Measurements from ENCODE around the gene CD180.

The CD180 gene

DNA sequence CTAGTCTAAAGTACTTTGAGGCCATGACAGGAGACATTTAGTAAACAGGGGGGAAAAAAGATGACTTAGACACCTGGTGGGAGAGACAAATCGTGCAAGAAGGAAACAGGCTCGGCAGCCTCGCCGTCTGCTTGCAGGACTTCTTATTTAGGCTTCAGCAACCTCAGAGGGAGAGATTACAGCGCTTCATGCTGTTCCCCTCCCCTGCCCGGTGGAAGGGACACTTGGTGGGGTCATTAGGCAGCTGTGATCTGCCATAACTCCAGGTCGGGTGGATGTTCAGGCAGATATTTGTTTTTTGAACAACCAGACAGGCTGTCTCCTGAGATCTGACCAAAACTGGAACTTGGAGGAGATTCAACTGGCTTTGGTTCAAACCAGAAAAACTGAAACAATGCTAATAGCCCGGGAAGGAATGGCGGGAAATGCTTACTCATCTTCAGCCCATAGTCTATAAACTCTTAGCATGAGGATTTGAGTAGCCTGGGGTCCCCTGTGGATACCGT is 38.1 kb upstream of the CD180 start:
- Histone ChIP-seq H3K79me2 (ENCODE audit: control insufficient read depth, insufficient read depth, low read length, unreplicated experiment) (no peaks in the 10 kb centered on the region), H3K27me3 (ENCODE audit: insufficient read depth, low read length) (no peaks in the 10 kb centered on the region), H3K36me3 (ENCODE audit: insufficient read depth, low read length) (no peaks in the 10 kb centered on the region), H2AFZ (ENCODE audit: low read length, unreplicated experiment) (peak overlapping the region; percentile 53), H3K4me3 (ENCODE audit: low read depth, low read length) (peak overlapping the region; percentile 2; the same call in 1 of the 2 replicates), H3K4me1 (ENCODE audit: control insufficient read depth, insufficient read depth, low read length, unreplicated experiment) (peaks cover 24% of the 10 kb centered on the region), H3K27ac (ENCODE audit: low read depth, low read length) (peak overlapping the region; percentile 33)

DNA sequence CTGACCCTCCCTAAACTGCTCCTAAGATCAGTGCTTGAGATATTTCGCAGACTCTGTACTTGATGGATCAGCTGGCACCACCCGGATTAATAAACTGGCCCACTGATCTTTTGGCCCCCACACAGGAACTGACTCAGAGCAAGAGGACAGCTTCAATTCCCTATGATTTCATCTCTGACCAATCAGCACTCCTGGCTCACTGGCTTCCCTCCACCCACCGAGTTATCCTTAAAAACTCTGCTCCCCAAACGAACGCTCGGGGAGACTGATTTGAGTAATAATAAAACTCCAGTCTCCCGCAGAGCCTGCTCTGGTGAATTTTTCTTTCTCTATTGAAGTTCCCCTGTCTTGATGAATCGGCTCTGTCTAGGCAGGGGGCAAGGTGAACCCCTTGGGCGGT is 36.5 kb upstream of the CD180 start:
- peaks cover 24% of the 10 kb centered on the region for H3K4me1 ChIP-seq (ENCODE audit: control insufficient read depth, insufficient read depth, low read length, unreplicated experiment)
- no peak overlapping the region for H3K27ac ChIP-seq (ENCODE audit: low read depth, low read length)
- H3K27me3 ChIP-seq (ENCODE audit: insufficient read depth, low read length), result no peaks in the 10 kb centered on the region
- H3K4me3 ChIP-seq (ENCODE audit: low read depth, low read length), result no peak overlapping the region
- H2AFZ ChIP-seq (ENCODE audit: low read length, unreplicated experiment), result no peak overlapping the region
- no peaks in the 10 kb centered on the region for H3K36me3 ChIP-seq (ENCODE audit: insufficient read depth, low read length)
- H3K79me2 ChIP-seq (ENCODE audit: control insufficient read depth, insufficient read depth, low read length, unreplicated experiment), result no peaks in the 10 kb centered on the region

DNA sequence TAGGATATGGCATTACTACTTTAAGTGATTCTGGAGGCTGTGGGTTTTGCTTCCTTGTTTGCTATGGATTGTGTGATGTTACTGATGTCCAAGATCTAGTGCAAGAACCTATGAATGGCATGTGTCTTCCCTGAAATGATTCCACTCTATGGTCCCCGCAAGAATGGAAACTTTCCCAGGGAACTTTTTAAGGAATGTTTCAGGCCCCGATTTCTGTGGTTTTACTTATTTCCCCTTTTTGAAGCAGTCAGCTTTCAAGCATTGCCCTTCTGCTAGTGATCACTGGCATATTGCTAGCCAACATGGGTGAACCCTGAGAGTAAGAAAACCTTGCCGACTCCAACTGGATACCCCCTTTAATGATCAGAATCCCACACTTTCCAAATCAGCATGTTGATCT is 26.6 kb upstream of the CD180 start:
- no peak overlapping the region for H2AFZ ChIP-seq (ENCODE audit: low read length, unreplicated experiment)
- no peaks in the 10 kb centered on the region for H3K79me2 ChIP-seq (ENCODE audit: control insufficient read depth, insufficient read depth, low read length, unreplicated experiment)
- no peak overlapping the region for H3K4me3 ChIP-seq (ENCODE audit: low read depth, low read length)
- no peaks in the 10 kb centered on the region for H3K36me3 ChIP-seq (ENCODE audit: insufficient read depth, low read length)
- no peaks in the 10 kb centered on the region for H3K4me1 ChIP-seq (ENCODE audit: control insufficient read depth, insufficient read depth, low read length, unreplicated experiment)
- H3K27me3 ChIP-seq (ENCODE audit: insufficient read depth, low read length), result no peaks in the 10 kb centered on the region
- H3K27ac ChIP-seq (ENCODE audit: low read depth, low read length), result no peak overlapping the region

DNA sequence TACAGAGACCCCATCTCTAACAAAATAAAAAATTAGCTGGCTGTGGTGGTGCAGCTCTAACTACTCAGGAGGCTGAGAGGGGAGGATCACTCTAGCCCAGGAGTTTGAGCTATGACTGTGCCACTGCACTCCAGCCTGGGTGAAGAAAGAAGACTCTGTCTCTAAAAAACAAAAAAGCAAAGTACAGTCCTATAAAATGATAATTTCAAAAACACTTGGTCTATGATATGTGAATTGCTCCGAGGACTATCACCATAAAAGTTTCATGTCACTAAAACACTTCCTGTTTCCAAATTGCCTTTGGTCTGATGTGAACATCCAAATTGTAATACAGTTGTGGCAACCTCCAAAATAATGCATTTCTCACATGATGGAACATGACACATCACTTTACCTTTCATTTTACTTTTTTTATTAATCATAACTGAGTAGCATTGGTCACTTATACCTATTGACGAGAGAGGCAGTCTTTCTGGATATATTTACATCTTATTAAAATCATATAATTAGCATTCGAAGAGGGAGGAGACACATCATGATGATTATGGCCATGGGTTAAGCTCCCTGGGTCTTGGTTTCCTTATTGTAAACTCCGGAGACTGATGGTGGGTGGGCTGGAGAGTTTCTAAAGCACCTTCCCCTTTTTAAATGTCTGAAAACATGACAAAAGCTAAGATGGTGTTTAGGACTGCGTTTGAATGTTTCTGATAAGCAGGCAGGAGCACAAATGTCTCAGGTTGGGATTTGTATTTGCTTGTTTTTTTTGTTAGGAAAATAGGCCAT is 25.8 kb upstream of the CD180 start:
- Histone ChIP-seq H3K27me3 (ENCODE audit: insufficient read depth, low read length) (no peaks in the 10 kb centered on the region), H3K4me1 (ENCODE audit: control insufficient read depth, insufficient read depth, low read length, unreplicated experiment) (no peaks in the 10 kb centered on the region), H3K79me2 (ENCODE audit: control insufficient read depth, insufficient read depth, low read length, unreplicated experiment) (no peaks in the 10 kb centered on the region), H3K4me3 (ENCODE audit: low read depth, low read length) (no peak overlapping the region), H3K36me3 (ENCODE audit: insufficient read depth, low read length) (no peaks in the 10 kb centered on the region), H3K27ac (ENCODE audit: low read depth, low read length) (no peak overlapping the region), H2AFZ (ENCODE audit: low read length, unreplicated experiment) (no peak overlapping the region)

DNA sequence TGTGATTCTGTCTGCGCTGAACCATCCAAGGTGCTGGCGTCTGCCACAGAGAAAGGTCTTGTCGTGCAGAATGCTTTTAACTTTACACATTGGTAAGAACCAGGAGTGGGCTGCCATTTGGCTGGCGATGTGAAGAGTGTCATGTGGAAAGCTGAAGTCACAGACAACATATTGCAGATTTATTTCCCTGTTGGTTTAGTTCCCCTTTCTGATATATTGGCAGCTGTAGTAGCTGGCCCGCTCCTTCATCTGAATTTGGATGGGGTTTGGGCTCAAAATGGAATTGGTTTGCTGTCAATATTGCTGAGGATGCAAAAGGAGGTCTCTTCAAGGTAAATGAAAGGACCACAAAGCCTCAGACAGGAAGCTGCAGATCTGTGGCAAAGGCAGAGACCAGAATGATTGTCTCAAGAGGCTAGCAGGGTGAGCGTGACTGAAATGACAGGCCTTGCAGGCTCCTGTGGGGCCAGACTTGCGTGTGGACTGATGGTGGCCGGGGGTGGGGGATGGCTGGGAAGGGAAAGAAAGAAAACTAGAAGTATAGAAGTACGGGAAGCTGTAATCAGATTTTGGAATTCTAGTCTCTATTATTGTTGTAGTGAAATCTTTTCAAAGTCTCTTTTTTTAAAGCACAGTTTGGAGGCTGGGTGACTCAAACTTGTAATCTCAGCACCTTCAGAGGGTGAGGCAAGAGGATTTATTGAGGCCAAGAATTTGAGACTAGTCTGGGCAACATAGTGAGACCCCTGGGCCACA is 25.1 kb upstream of the CD180 start:
- Histone ChIP-seq H3K79me2 (ENCODE audit: control insufficient read depth, insufficient read depth, low read length, unreplicated experiment) (no peaks in the 10 kb centered on the region), H3K4me1 (ENCODE audit: control insufficient read depth, insufficient read depth, low read length, unreplicated experiment) (no peaks in the 10 kb centered on the region), H3K27ac (ENCODE audit: low read depth, low read length) (no peak overlapping the region), H3K36me3 (ENCODE audit: insufficient read depth, low read length) (no peaks in the 10 kb centered on the region), H2AFZ (ENCODE audit: low read length, unreplicated experiment) (no peak overlapping the region), H3K4me3 (ENCODE audit: low read depth, low read length) (no peak overlapping the region), H3K27me3 (ENCODE audit: insufficient read depth, low read length) (no peaks in the 10 kb centered on the region)

DNA sequence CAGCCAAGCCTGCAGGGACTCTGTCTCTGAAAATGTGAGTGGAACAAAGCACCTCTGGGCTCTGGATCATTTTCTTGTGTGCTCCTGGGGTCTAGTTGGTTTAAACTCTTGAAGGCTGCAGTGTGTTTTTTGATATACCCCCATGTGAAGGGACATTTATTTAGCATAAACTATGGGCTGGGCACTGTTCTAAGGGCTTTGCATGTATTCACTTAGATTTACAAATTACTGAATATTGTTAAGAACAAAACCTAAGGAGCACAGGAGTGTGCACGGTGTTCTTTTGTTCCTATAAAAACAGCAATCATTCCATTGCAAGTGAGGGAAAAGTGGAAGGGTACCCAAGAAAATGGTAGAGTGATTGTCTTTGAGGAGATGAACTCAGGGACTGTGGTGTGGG is 20.0 kb upstream of the CD180 start:
- Histone ChIP-seq H3K4me3 (ENCODE audit: low read depth, low read length) (0 out of 2 replicates have a peak overlapping the region, but pooled peaks have one; percentile 50), H3K4me1 (ENCODE audit: control insufficient read depth, insufficient read depth, low read length, unreplicated experiment) (peaks cover 16% of the 10 kb centered on the region), H3K27me3 (ENCODE audit: insufficient read depth, low read length) (no peaks in the 10 kb centered on the region), H3K79me2 (ENCODE audit: control insufficient read depth, insufficient read depth, low read length, unreplicated experiment) (no peaks in the 10 kb centered on the region), H2AFZ (ENCODE audit: low read length, unreplicated experiment) (peak overlapping the region; percentile 83), H3K27ac (ENCODE audit: low read depth, low read length) (no peak overlapping the region), H3K36me3 (ENCODE audit: insufficient read depth, low read length) (no peaks in the 10 kb centered on the region)

DNA sequence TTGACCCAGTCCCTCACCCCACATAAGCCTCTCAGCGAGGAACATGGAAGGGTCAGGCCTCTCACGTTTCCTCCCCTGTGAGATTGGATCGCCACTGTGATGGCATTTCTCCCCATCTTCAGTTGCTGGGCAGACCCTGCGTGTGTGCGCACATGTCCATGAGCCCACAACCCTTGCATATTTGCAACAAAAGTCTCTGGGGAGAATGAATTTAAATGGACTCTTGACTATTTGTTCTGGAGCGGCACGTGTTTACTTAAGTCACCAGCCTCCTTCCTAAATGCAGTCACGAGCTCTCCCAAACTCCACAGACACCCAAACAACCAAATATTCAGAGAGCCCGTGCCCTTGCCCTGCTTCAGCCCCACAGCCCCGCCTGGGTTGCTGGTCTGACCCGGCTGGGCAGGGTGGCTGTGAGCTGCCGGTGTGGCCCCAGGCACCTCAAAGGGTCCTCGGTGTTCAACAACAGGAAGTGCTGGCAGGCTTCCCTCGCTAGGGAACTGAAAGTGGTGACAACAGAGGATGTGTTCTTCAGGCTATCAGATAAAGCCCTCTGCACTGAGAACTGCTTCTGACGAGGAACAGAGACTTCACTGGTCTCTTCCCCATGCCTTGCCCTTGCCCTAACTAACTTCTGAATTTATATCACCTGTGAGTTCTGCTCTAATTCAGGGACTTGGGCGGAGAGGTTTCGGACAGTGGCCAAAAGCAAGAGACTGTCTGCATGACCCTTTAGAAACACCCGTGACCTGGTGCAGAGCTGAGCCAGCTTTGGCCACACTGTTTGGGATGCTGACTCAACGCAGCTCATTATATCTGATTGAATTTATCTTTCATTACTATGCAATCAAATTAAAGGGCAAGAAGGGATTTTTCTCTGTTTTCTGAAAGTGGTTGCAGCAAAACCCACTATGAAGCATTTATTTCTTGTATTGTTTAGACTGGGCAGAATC is 19.2 kb upstream of the CD180 start:
- H3K4me1 ChIP-seq (ENCODE audit: control insufficient read depth, insufficient read depth, low read length, unreplicated experiment), result peaks cover 16% of the 10 kb centered on the region
- H2AFZ ChIP-seq (ENCODE audit: low read length, unreplicated experiment), result peak overlapping the region; percentile 83
- H3K36me3 ChIP-seq (ENCODE audit: insufficient read depth, low read length), result no peaks in the 10 kb centered on the region
- H3K27me3 ChIP-seq (ENCODE audit: insufficient read depth, low read length), result no peaks in the 10 kb centered on the region
- H3K27ac ChIP-seq (ENCODE audit: low read depth, low read length), result no peak overlapping the region
- H3K4me3 ChIP-seq (ENCODE audit: low read depth, low read length), result peak overlapping the region; percentile 50
- no peaks in the 10 kb centered on the region for H3K79me2 ChIP-seq (ENCODE audit: control insufficient read depth, insufficient read depth, low read length, unreplicated experiment)

DNA sequence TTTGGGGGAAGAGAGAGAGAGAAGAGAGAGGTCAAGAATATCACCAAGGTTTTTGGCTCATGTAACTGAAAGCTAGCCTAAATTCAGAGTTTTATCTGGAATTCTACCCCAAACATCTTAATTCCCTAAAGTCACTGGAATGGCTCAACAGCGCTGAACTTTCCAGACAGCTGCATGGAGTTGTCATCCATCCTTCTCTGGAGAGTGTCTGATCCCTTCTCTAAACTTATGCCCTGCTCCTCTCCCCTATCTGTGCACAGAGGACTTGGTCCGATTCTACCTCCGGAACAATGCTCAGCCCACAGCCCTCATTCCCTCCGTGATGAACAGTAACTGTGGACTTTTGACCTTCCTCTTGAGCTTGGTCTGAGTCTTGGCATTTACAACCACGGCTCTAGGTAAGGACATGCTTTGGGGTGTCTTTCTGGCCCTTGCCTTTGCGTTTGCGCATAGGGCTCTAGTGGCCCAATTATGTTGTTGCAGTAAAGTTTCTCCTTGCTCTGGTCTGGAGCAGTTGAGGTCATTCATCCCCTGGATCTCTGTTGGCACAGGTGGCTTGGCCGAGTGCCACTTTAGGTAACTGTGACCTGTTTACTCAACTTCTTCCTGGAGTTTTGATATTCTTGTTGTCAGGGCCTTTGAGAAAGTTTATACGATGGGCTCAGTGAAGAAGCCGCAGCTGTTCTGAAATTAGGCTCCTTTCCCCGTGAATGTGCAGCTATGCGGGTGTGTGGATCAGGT is 18.3 kb upstream of the CD180 start:
- Histone ChIP-seq H3K36me3 (ENCODE audit: insufficient read depth, low read length) (no peaks in the 10 kb centered on the region), H3K79me2 (ENCODE audit: control insufficient read depth, insufficient read depth, low read length, unreplicated experiment) (no peaks in the 10 kb centered on the region), H2AFZ (ENCODE audit: low read length, unreplicated experiment) (no peak overlapping the region), H3K4me1 (ENCODE audit: control insufficient read depth, insufficient read depth, low read length, unreplicated experiment) (peaks cover 16% of the 10 kb centered on the region), H3K27me3 (ENCODE audit: insufficient read depth, low read length) (no peaks in the 10 kb centered on the region), H3K27ac (ENCODE audit: low read depth, low read length) (no peak overlapping the region), H3K4me3 (ENCODE audit: low read depth, low read length) (no peak overlapping the region)

DNA sequence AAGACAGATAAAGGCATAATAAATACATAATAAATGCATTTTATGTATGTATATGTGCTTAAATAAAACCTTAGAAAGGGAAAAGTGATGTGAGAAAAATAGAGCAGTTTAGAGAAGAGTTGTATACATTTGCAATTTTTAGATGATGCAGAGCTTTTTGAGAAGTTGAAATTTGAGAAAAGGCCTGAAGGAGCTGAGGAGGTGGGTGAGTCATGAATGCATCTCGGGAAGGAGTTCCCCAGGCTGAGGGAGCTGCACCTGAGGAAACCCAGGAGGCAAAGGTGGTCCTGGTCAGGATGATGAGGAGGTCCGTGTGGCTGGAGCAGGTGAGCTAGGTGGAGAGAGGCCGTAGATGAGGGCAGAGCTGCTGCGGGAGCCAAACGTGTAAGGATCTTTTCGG is 17.4 kb upstream of the CD180 start:
- Histone ChIP-seq H3K4me3 (ENCODE audit: low read depth, low read length) (no peak overlapping the region), H3K27me3 (ENCODE audit: insufficient read depth, low read length) (no peaks in the 10 kb centered on the region), H3K79me2 (ENCODE audit: control insufficient read depth, insufficient read depth, low read length, unreplicated experiment) (no peaks in the 10 kb centered on the region), H3K4me1 (ENCODE audit: control insufficient read depth, insufficient read depth, low read length, unreplicated experiment) (peaks cover 16% of the 10 kb centered on the region), H2AFZ (ENCODE audit: low read length, unreplicated experiment) (no peak overlapping the region), H3K27ac (ENCODE audit: low read depth, low read length) (no peak overlapping the region), H3K36me3 (ENCODE audit: insufficient read depth, low read length) (no peaks in the 10 kb centered on the region)

DNA sequence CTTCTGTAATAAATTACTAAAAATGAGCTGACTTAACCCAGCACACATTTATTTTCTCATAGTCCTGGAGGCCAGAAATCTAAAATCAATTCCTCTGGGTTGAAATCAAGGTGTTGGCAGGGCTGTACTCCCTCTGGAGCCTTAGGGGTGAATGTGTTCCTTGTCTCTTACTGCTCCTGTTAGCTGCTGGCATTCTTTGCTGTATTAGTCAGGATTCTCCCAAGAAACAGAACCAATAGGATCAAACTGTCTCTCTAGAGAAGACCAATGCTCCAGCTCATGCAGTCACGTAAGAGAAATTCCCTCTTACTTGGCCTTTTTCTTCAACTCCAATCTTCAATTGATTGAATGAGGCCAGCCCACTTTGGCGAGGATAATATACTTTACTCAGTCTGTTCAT is 15.3 kb upstream of the CD180 start:
- Histone ChIP-seq H3K27ac (ENCODE audit: low read depth, low read length) (no peak overlapping the region), H3K27me3 (ENCODE audit: insufficient read depth, low read length) (no peaks in the 10 kb centered on the region), H3K4me1 (ENCODE audit: control insufficient read depth, insufficient read depth, low read length, unreplicated experiment) (peaks cover 16% of the 10 kb centered on the region), H3K4me3 (ENCODE audit: low read depth, low read length) (no peak overlapping the region), H3K36me3 (ENCODE audit: insufficient read depth, low read length) (no peaks in the 10 kb centered on the region), H3K79me2 (ENCODE audit: control insufficient read depth, insufficient read depth, low read length, unreplicated experiment) (no peaks in the 10 kb centered on the region), H2AFZ (ENCODE audit: low read length, unreplicated experiment) (no peak overlapping the region)
